HG03571 (cell line): Measurements from ENCODE around the gene ADRA2C.
"Not testable (repeated sequence)": the region's sequence is repeated elsewhere in the genome, so short reads cannot be mapped to it uniquely, and the experiment has no call there.

Experiments used
- ATAC-seq: cut with Tn5 transposase; IDR thresholded peaks from one replicate; pipeline ENCODE4 v1.9.1; 2021; ENCODE audit not compliant: unreplicated experiment

ADRA2C gene

GRCh38 chr4:3810796-3811485, 44.8 kb downstream of the ADRA2C start:
- no peak for ATAC-seq

- ATAC-seq, result no peak
These were observed 45.4 kb downstream of the ADRA2C start for GRCh38 chr4:3811621-3812020.

- ATAC-seq, result no peak
These were observed 46.2 kb downstream of the ADRA2C start for GRCh38 chr4:3812211-3812934.

- no peak for ATAC-seq
These were observed 47.2 kb downstream of the ADRA2C start for GRCh38 chr4:3813151-3814052.

- no peak for ATAC-seq
These were observed 47.9 kb downstream of the ADRA2C start for GRCh38 chr4:3814053-3814570.

- ATAC-seq, result not testable (repeated sequence)
These were observed 48.7 kb downstream of the ADRA2C start for GRCh38 chr4:3814838-3815237.

- ATAC-seq, result no peak
These were observed 50.2 kb downstream of the ADRA2C start for GRCh38 chr4:3816256-3816825.

GRCh38 chr4:3816983-3817960, 51.1 kb downstream of the ADRA2C start:
- no peak for ATAC-seq
